T-helper 1 cell treated with Interleukin-12 subunit alpha and Interleukin-12 subunit beta and Interleukin-4 antibody, amounts not matched to agents 30 ng/mL and 1 ng/mL, for 36 hours (primary cell): ENCODE data around the gene CNTNAP4. TPM values are rescaled to one million over a fixed set of nuclear protein-coding genes. Genes with fewer than 3 reads are reported as not detected.

Experiments used
- intact Hi-C: fragments of 100-400 bp; cut with micrococcal nuclease; formaldehyde crosslinking; loops from one replicate; pipeline ENCODE4 v1.15.1; 2024
- total RNA-seq: library from RNA; stranded (reverse); gene quantifications from 2 replicates; pipeline ENCODE4 v1.2.3, GENCODE V29; 2022

CNTNAP4 gene
- not detected in 2 replicates for total RNA-seq

GRCh38 chr16:76276745-76277438 lies at the start of gene CNTNAP4:
TSS of gene CNTNAP4 (plus strand) at chr16:76277401. CDS start at chr16:76277663, 262 bp downstream.
- intact Hi-C loops: no loop called here

GRCh38 chr16:76228546-76229146 lies 48.6 kb upstream of the CNTNAP4 start:
- intact Hi-C loops: no loop called here

GRCh38 chr16:76232704-76233103 lies 44.5 kb upstream of the CNTNAP4 start:
- intact Hi-C loops: no loop called here

- intact Hi-C loops: no loop called here
These were observed 42.2 kb upstream of the CNTNAP4 start for GRCh38 chr16:76235025-76235424.

GRCh38 chr16:76235426-76235825 lies 41.8 kb upstream of the CNTNAP4 start:
- intact Hi-C loops: no loop called here

GRCh38 chr16:76237471-76237870 lies 39.7 kb upstream of the CNTNAP4 start:
- intact Hi-C loops: no loop called here

- intact Hi-C loops: no loop called here
These were observed 35.4 kb upstream of the CNTNAP4 start for GRCh38 chr16:76241755-76242154.

- intact Hi-C loops: no loop called here
These were observed 33.6 kb upstream of the CNTNAP4 start for GRCh38 chr16:76243620-76244019.

- intact Hi-C loops: no loop called here
These were observed 30.6 kb upstream of the CNTNAP4 start for GRCh38 chr16:76246587-76246986.

- intact Hi-C loops: no loop called here
These were observed 11.7 kb upstream of the CNTNAP4 start for GRCh38 chr16:76265434-76266045.

GRCh38 chr16:76268824-76269223 lies 8.4 kb upstream of the CNTNAP4 start:
- intact Hi-C loops: no loop called here

- intact Hi-C loops: no loop called here
These were observed 344 bp downstream of the CNTNAP4 start for GRCh38 chr16:76277460-76278030.

GRCh38 chr16:76278086-76278485 lies 885 bp downstream of the CNTNAP4 start:
- intact Hi-C loops: no loop called here

- intact Hi-C loops: no loop called here
These were observed 1.8 kb downstream of the CNTNAP4 start for GRCh38 chr16:76278980-76279379.

- intact Hi-C loops: no loop called here
These were observed 3.4 kb downstream of the CNTNAP4 start for GRCh38 chr16:76280421-76281215.

- intact Hi-C loops: no loop called here
These were observed 10.3 kb downstream of the CNTNAP4 start for GRCh38 chr16:76287466-76287865.

GRCh38 chr16:76292218-76292617 lies 15.0 kb downstream of the CNTNAP4 start:
- intact Hi-C loops: no loop called here

- intact Hi-C loops: no loop called here
These were observed 16.8 kb downstream of the CNTNAP4 start for GRCh38 chr16:76293980-76294379.

- intact Hi-C loops: no loop called here
These were observed 17.4 kb downstream of the CNTNAP4 start for GRCh38 chr16:76294396-76295214.

- intact Hi-C loops: no loop called here
These were observed 20.7 kb downstream of the CNTNAP4 start for GRCh38 chr16:76297941-76298340.
